ENCODE measurements around the gene CTRB1.
"Not testable (repeated sequence)": the region's sequence is repeated elsewhere in the genome, so short reads cannot be mapped to it uniquely, and the experiment has no call there.

The CTRB1 gene

DNA sequence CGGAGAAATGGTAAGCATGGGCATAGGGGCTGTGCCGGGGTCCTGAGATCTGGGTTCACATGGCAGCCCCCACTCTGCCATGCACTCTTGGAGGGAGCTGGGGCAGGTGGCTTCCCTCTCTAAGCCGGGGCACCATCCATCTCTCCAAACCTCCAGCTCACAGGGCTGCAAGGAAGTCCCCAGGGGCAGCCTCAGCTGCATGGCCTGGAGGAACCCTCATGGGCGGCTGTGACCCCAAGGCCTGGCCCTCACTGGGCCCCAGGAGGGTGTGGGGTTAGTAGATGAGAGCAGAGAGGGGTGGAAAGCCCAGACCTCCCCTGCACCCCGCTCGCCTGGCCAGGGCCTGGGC, 14.4 kb upstream of the CTRB1 start:
- no peak for DNase-seq (ENCODE audit: low spot score)

GRCh38 chr16:75204905-75205304, 13.9 kb upstream of the CTRB1 start:
- DNase-seq (ENCODE audit: low spot score), result not testable (repeated sequence)

GRCh38 chr16:75205438-75205837, 13.3 kb upstream of the CTRB1 start:
- not testable (repeated sequence) for DNase-seq (ENCODE audit: low spot score)

DNA sequence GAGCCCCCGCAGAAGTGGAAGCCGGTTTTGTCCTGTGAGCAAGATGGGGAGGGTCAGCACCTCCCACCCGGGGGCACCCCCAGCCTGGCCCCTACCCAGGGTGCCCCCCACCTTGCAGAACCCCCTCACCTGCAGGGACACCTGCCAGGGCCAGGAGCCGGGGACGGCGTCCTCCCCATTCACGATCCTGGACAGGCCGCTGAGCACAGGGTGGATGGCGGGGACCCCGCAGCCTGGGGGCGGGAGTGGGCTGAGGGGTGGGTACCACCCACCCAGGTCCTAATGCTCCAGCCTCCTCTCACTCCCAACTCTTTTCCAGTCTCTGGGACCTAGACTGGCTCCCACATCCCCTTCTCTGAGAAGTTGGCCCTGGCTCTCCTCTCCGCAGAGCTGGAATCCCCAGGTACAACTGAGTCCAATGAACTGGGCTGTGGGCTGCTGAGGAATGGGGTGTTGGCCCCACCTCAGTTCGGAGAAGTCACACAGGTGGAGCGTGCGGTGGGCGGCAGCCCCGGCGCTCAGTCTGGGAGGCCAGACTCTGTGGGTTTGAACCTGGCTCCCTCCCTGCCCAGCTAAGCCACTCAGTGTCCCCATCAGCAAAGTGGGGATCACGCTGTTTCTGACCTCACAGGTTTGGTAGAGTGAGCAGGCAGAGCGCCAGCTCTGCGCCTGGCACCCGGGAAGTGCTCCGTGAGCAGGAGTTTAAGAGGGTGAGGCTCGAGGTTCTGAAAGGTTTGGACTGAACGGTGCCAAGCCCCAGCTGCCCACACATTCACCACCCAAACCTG, 12.6 kb upstream of the CTRB1 start:
- not testable (repeated sequence) for DNase-seq (ENCODE audit: low spot score)

GRCh38 chr16:75206749-75207451, 11.9 kb upstream of the CTRB1 start, which contains the start of gene CTRB2:
Gene CTRB2, minus strand, starts transcription at chr16:75207161. Its CDS starts 20 bp downstream, at chr16:75207141.
- DNase-seq (ENCODE audit: low spot score), result no peak

- no peak for DNase-seq (ENCODE audit: low spot score)
Measured at GRCh38 chr16:75207831-75208230, 11.0 kb upstream of the CTRB1 start.

- DNase-seq (ENCODE audit: low spot score), result no peak
Measured at GRCh38 chr16:75208242-75208825, 10.5 kb upstream of the CTRB1 start.

GRCh38 chr16:75208861-75209505, 9.8 kb upstream of the CTRB1 start:
- DNase-seq (ENCODE audit: low spot score), result no peak

DNA sequence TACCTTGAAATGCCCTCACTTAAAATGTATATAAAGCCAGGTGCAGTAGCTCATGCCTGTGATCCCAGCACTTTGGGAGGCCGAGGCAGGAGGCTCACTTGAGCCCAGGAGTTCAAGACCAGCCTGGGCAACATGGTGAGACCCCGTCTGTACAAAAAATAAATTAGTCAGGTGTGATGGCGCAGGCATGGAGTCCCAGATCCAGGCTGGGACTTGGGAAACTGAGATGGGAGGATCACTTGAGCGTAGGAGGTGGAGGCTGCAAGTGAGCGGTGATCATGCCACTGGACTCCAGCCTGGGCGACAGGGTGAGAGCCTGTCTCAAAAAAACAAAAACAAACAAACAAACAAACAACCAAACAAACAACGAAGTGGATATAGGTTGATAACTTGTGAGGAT, 9.3 kb upstream of the CTRB1 start:
- not testable (repeated sequence) for DNase-seq (ENCODE audit: low spot score)

GRCh38 chr16:75209944-75210343, 8.8 kb upstream of the CTRB1 start:
- no peak for DNase-seq (ENCODE audit: low spot score)

DNA sequence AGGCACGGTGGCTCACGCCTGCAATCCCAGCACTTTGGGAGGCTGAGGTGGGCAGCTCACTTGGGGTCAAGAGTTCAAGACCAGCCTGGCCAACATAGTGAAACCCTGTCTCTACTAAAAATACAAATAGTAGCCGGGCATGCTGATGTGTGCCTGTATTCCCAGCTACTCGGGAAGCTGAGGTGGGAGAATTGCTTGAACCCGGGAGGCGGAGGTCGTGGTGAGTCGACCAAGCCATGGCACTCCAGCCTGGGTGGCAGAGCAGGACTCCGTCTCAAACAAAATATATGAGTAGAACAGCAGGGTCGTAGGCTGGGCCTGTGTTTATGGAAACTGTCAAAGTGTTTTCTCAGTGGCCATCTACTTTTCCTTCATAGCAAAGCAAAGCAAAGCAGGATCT, 7.5 kb upstream of the CTRB1 start:
- DNase-seq (ENCODE audit: low spot score), result not testable (repeated sequence)

DNA sequence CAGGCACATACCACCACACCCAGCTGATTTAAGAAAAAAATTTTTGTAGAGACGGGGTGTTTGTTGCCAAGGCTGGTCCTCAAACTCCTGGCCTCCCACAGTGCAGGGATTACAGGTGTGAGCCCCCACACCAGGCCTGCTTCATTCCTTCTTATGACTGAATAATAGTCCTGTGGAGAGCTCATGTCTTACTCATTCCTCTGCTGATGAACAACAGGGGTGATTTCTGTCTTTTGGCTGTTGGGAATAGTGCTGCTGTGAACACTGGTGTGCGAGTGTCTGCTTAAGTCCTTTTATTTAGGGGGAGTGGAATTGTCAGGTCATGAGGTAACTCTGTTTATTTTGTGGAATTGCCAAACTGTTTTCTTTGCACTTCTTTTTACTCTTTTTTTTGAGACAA, 2.7 kb upstream of the CTRB1 start:
- DNase-seq (ENCODE audit: low spot score), result no peak

- no peak for DNase-seq (ENCODE audit: low spot score)
Measured at GRCh38 chr16:75216576-75216975, 2.2 kb upstream of the CTRB1 start.

DNA sequence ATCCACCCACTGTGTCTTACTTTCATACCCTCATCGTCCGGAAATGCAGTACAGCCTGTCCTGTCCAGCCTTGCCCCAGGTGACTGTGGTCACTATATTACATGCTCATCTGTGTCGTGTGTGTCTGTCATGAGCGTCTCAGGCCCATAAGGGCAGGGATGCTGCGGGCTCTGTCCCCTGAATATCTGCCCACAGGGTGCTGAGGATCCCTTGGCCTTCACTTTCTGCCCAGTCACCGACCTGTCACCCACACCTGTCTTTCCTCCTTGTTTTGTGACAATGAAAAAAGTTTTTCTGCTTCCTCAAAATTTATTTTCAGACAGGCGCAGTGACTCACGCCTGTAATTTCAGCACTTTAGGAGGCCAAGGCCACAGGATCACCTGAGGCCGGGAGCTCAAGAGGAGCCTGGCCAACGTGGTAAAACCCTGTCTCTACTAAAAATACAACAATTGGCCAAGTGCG, 1.4 kb upstream of the CTRB1 start:
- DNase-seq (ENCODE audit: low spot score), result no peak

DNA sequence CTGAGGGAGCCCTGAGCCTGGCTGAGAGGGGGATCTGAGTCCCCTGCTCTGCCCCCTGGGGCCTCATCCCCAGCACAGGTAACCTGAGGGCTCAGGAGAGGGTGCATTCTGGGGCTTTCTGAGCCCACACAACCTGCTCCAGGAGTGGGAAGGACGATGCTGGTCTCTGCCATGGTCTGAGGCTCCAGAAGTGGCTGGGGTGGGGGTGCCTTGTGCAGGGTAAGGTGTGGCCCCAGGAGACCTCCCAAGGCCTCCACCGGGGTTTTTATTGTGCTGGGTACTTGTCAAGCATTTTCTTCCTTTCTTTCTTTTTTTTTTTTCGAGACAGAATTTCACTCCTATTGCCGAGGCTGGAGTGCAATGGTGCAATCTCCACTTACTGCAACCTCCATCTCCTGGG, 300 bp downstream of the CTRB1 start:
- no peak for DNase-seq (ENCODE audit: low spot score)

GRCh38 chr16:75219838-75220237, 1.1 kb downstream of the CTRB1 start:
- DNase-seq (ENCODE audit: low spot score), result no peak

- no peak for DNase-seq (ENCODE audit: low spot score)
Measured at GRCh38 chr16:75222271-75222783, 3.5 kb downstream of the CTRB1 start.

GRCh38 chr16:75223129-75223528, 4.3 kb downstream of the CTRB1 start:
- not testable (repeated sequence) for DNase-seq (ENCODE audit: low spot score)

- DNase-seq (ENCODE audit: low spot score), result no peak
Measured at GRCh38 chr16:75224306-75225082, 5.7 kb downstream of the CTRB1 start.

DNA sequence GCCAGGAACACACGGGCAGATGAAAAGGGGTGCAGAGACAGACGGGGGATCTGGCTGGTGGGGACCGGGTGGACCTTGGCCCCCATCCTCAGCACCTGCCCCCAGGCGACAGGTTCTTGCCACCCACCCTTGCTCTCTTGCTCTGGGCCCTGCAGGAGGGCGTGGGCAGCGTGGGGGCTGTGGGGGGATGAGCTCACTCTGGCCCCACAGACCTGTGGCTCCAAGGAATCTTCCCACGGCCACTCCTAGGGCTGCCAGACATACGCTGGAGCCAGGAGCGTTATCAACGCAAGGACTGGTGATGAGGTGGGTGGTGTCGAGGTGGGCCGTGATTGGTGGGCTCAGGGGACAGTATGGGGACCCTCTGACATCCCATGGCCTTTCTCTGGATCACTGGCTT, 6.3 kb downstream of the CTRB1 start:
- no peak for DNase-seq (ENCODE audit: low spot score)

DNA sequence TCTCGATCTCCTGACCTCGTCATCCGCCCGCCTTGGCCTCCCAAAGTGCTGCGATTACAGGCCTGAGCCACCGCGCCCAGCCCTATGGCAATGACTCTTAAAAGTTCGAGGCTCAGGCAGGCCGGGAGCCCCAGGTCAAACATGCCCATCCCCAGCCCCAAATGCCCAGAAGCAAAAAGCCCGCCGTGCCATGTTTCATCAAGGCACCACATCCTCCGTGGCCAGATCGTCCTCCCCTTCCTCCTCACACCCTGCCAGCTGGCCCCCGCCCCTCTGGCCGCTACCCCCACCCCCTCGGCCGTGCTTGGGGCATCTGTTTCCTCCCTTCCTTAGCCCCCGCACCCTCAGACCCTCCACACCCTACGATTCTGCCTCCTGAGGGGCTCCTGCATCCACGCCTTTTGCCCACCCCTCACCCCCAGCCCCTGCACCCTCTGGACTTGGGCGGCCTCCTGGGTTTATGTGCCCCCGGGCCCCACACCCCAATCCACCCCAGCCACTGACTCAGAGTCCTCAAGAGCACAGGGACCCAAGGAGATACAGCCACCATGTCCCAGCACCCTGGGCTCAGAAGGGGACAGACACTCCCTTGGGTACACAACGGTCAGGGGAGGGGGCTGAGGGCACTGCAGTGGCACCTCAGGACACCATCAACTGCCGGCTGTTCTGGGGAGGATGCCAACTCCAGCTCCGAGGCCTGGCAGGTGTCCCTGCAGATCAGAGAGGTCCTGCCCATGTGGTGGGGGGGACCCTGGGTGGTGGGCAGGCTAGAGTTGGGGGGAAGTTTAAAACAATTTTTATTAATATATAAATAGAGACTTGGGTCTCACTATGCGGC, 7.1 kb downstream of the CTRB1 start:
- no peak for DNase-seq (ENCODE audit: low spot score)
